B cell (primary cell): ENCODE results near the gene MOBP.

Experiments used
- EZH2 ChIP-seq: IDR thresholded peaks from 2 replicates; pipeline ENCODE4 v1.6.1; 2012; ENCODE audit warnings: borderline replicate concordance, low read depth, mild to moderate bottlenecking, moderate library complexity, low read length; ENCODE audit not compliant: insufficient read depth, poor library complexity, severe bottlenecking
- TF ChIP-seq, protein P1 (sequence below): fragments of 200-600 bp; IDR thresholded peaks from one replicate; pipeline ENCODE4 v1.8.0; 2022; ENCODE audit warnings: antibody characterized with exemption, mild to moderate bottlenecking

DNA sequence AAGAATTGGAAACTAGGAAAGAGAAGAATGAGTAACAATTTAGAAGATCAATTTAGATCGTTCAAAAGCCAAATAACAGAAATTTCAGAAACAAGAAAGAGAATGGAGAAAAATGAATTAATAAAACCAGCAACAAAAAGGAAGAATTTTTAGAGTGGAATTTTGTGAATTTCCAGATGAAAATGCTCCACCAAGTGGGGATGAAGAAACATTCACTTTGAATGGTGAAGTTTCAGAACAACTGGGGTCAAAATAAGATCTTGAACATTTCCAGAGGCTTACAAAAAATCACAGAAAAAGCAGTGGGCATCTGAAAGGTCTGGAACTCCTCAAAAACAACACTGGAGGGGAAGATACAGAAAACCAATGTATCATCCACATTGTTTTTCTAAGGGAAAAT lies 4.2 kb upstream of the MOBP start:
- TF ChIP-seq, protein P1, sequence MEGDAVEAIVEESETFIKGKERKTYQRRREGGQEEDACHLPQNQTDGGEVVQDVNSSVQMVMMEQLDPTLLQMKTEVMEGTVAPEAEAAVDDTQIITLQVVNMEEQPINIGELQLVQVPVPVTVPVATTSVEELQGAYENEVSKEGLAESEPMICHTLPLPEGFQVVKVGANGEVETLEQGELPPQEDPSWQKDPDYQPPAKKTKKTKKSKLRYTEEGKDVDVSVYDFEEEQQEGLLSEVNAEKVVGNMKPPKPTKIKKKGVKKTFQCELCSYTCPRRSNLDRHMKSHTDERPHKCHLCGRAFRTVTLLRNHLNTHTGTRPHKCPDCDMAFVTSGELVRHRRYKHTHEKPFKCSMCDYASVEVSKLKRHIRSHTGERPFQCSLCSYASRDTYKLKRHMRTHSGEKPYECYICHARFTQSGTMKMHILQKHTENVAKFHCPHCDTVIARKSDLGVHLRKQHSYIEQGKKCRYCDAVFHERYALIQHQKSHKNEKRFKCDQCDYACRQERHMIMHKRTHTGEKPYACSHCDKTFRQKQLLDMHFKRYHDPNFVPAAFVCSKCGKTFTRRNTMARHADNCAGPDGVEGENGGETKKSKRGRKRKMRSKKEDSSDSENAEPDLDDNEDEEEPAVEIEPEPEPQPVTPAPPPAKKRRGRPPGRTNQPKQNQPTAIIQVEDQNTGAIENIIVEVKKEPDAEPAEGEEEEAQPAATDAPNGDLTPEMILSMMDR: no peak
- no peak for TF ChIP-seq EZH2
